Natural killer cell (primary cell): ENCODE data around the gene EHD2. TPM values are rescaled to one million over a fixed set of nuclear protein-coding genes. Genes with fewer than 3 reads are reported as not detected.

Experiments
- ATAC-seq, 3 donors: fragments of 150-1000 bp in 2 of 3; fragments of 200-7000 bp in 1 of 3; cut with Tn5 transposase; 1 replicate in 1 of 3; 2 replicates in 2 of 3; pipeline ENCODE4 v1.10.0; 2021; ENCODE audit warnings: mild to moderate bottlenecking in 2 of 3, moderate library complexity in 2 of 3
- DNase-seq, 2 donors: peaks; one replicate each; pipeline versions ENCODE4 v3.0.0 to v3.0.0-alpha.2; 2013 to 2021; ENCODE audit warnings: mixed read lengths in 1 of 2
- H3K27ac ChIP-seq: one replicate; pipeline ENCODE4 v1.5.1; 2013; ENCODE audit warnings: mild to moderate bottlenecking, low read length
- H3K27me3 ChIP-seq: one replicate; pipeline ENCODE4 v1.6.1; 2013; ENCODE audit warnings: low read length; ENCODE audit not compliant: control insufficient read depth, insufficient read depth
- H3K36me3 ChIP-seq: one replicate; pipeline ENCODE4 v1.6.1; 2013; ENCODE audit warnings: low read length; ENCODE audit not compliant: control insufficient read depth, insufficient read depth
- H3K4me1 ChIP-seq: one replicate; pipeline ENCODE4 v1.6.1; 2013; ENCODE audit warnings: low read length; ENCODE audit not compliant: control insufficient read depth, insufficient read depth
- H3K4me3 ChIP-seq: one replicate; pipeline ENCODE4 v1.5.1; 2013; ENCODE audit warnings: low read length
- H3K9me3 ChIP-seq: one replicate; pipeline ENCODE4 v1.6.1; 2013; ENCODE audit warnings: low read length; ENCODE audit not compliant: control insufficient read depth, insufficient read depth
- H3K27ac Mint-ChIP-seq, 2 donors: one replicate each; pipeline ENCODE4 v1.8.0; 2022; ENCODE audit warnings: mild to moderate bottlenecking in 2 of 2, mixed read lengths in 2 of 2, moderate library complexity in 1 of 2
- H3K27me3 Mint-ChIP-seq, 2 donors: one replicate each; pipeline ENCODE4 v1.8.0; 2022; ENCODE audit warnings: low read depth in 2 of 2, mixed read lengths in 2 of 2
- H3K36me3 Mint-ChIP-seq: one replicate; pipeline ENCODE4 v1.8.0; 2022; ENCODE audit warnings: mixed read lengths
- H3K4me1 Mint-ChIP-seq, 2 donors: one replicate each; pipeline ENCODE4 v1.8.0; 2022; ENCODE audit warnings: mixed read lengths in 2 of 2
- H3K4me3 Mint-ChIP-seq: one replicate; pipeline ENCODE4 v1.8.0; 2022; ENCODE audit warnings: mild to moderate bottlenecking, moderate library complexity, mixed read lengths
- H3K9me3 Mint-ChIP-seq, 2 donors: one replicate each; pipeline ENCODE4 v1.8.0; 2022; ENCODE audit warnings: mixed read lengths in 2 of 2
- WGBS: methylation state at CpG from one replicate; pipeline ENCODE4 v1.1.7; 2013; ENCODE audit warnings: missing lambda C conversion rate; ENCODE audit not compliant: insufficient coverage; 5-methylcytosine and 5-hydroxymethylcytosine counted together
- intact Hi-C: fragments of 100-400 bp; cut with micrococcal nuclease; formaldehyde crosslinking; loops from one replicate; pipeline ENCODE4 v1.14.2; 2022
- total RNA-seq, 4 donors: library from RNA; stranded (reverse); fragments of 120-200 nt in 1 of 4; gene quantifications; one replicate each; pipeline versions ENCODE4 v1.2.3 to v1.2.4, GENCODE V29; 2013 to 2022
- TF ChIP-seq, protein P1 (sequence below): fragments of 200-600 bp; IDR thresholded peaks from one replicate; pipeline ENCODE4 v1.8.0; 2022; ENCODE audit warnings: antibody characterized with exemption

Gene EHD2
- total RNA-seq, 3 donors from 2014 or later (not counting 1 experiment from before 2014, with no cell fraction given): 0.09 to 0.40 (median 0.12) TPM

DNA sequence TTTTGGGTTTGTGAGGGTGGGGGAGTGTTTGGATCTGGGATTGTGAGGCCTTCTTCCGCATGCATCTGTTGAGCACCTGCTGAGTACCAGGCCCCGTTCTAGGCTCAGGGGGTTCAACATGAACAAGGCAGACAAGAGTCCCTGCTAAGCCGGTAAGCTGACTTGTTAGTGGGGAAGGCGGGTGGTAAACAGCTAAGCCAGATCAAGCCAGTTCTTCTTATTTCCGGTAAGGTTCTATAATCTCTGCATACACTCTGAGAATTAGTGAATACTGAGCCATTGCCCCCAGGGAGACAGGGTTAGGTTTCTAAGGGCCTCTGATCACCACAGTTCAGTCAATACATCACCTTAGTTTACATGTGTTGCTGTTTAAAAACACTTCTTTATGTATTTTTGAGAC, 9.9 kb upstream of the EHD2 start:
- intact Hi-C loops: no loop called here
- H3K9me3 ChIP-seq: no peaks in the 10 kb centered on the region
- no peaks in the 10 kb centered on the region for H3K9me3 Mint-ChIP-seq
- ATAC-seq (no peak), DNase-seq (no peak)
- WGBS: 96% methylated on average over 5 of the region's 5 CpGs
- H3K27ac Mint-ChIP-seq: no peak overlapping the region
- H3K27me3 Mint-ChIP-seq: peaks cover 0 to 7% of the 10 kb centered on the region in 2 donors
- H3K36me3 Mint-ChIP-seq: no peaks in the 10 kb centered on the region
- H3K36me3 ChIP-seq: peaks cover 34% of the 10 kb centered on the region
- TF ChIP-seq, protein P1, sequence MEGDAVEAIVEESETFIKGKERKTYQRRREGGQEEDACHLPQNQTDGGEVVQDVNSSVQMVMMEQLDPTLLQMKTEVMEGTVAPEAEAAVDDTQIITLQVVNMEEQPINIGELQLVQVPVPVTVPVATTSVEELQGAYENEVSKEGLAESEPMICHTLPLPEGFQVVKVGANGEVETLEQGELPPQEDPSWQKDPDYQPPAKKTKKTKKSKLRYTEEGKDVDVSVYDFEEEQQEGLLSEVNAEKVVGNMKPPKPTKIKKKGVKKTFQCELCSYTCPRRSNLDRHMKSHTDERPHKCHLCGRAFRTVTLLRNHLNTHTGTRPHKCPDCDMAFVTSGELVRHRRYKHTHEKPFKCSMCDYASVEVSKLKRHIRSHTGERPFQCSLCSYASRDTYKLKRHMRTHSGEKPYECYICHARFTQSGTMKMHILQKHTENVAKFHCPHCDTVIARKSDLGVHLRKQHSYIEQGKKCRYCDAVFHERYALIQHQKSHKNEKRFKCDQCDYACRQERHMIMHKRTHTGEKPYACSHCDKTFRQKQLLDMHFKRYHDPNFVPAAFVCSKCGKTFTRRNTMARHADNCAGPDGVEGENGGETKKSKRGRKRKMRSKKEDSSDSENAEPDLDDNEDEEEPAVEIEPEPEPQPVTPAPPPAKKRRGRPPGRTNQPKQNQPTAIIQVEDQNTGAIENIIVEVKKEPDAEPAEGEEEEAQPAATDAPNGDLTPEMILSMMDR: no peak
- H3K4me3 ChIP-seq: no peak overlapping the region
- H3K4me1 ChIP-seq: peaks cover 5% of the 10 kb centered on the region
- H3K27me3 ChIP-seq: no peaks in the 10 kb centered on the region
- H3K4me3 Mint-ChIP-seq: no peak overlapping the region
- H3K27ac ChIP-seq: no peak overlapping the region
- peaks cover 9% of the 10 kb centered on the region in 2 donors for H3K4me1 Mint-ChIP-seq

DNA sequence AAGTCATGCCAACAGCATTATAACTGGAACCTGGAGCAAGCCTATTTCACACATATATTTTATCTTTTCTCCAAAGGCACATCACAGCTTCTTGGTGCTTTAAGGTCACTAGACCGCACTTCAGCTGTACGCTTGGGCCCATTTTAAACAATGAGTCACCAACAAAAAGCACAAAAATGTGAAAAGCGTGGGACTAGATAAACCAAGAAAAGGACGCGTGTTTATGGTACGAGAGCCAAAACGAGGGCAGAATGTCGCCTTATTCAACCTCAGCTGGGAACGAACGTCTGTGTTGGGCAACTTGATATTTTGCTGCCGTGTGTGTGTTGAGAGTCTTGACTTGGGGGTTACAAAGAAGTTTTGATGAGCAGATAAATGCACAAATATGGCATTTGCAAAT, 9.2 kb upstream of the EHD2 start:
- 95% methylated on average over 11 of the region's 11 CpGs for WGBS
- no peak overlapping the region for H3K4me3 Mint-ChIP-seq

DNA sequence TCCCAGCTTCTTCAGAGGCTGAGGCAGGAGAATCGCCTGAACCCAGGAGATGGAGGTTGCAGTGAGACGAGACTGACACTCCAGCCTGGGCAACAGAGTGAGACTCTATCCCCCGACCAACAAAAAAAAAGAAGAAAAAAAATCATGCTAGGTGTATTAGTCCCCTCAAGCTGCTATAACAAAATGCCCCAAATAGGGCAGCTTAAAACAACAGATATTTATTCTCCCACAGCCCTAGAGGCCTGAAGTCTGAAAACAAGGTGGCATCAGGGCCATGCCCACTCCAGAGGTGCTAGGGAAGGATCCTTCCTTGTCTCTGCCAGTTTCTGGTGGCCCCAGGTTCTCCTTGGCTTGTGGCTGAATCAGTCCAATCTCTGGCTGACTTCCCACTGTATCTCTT, 8.6 kb upstream of the EHD2 start:
- H3K27me3 Mint-ChIP-seq: peaks cover 0 to 7% of the 10 kb centered on the region in 2 donors
- TF ChIP-seq, protein P1: no peak
- no peaks in the 10 kb centered on the region for H3K36me3 Mint-ChIP-seq
- 94% methylated on average over 3 of the region's 3 CpGs for WGBS
- no peak for DNase-seq
- Histone ChIP-seq H3K36me3 (peaks cover 23% of the 10 kb centered on the region), H3K27me3 (no peaks in the 10 kb centered on the region), H3K27ac (no peak overlapping the region), H3K9me3 (no peaks in the 10 kb centered on the region), H3K4me3 (no peak overlapping the region), H3K4me1 (peaks cover 5% of the 10 kb centered on the region)
- H3K4me3 Mint-ChIP-seq: no peak overlapping the region
- intact Hi-C loops: no loop called here
- no peaks in the 10 kb centered on the region for H3K9me3 Mint-ChIP-seq
- H3K27ac Mint-ChIP-seq: no peak overlapping the region
- H3K4me1 Mint-ChIP-seq: peaks cover 9% of the 10 kb centered on the region in 2 donors
- no peak for ATAC-seq

More for the DNA sequence above, 9.2 kb upstream of the EHD2 start:
- Mint-ChIP-seq H3K27me3 (peaks cover 0 to 7% of the 10 kb centered on the region in 2 donors), H3K36me3 (no peaks in the 10 kb centered on the region), H3K9me3 (no peaks in the 10 kb centered on the region), H3K4me1 (peaks cover 9% of the 10 kb centered on the region in 2 donors), H3K27ac (no peak overlapping the region)
- Histone ChIP-seq H3K36me3 (peaks cover 28% of the 10 kb centered on the region), H3K27ac (no peak overlapping the region), H3K27me3 (no peaks in the 10 kb centered on the region), H3K9me3 (no peaks in the 10 kb centered on the region), H3K4me1 (peaks cover 5% of the 10 kb centered on the region), H3K4me3 (no peak overlapping the region)
- TF ChIP-seq, protein P1: no peak
- intact Hi-C loops: no loop called here
- DNase-seq (no peak), ATAC-seq (no peak)
